ENCODE measurements around the gene PDZRN3. TPM values are rescaled to one million over a fixed set of nuclear protein-coding genes. Genes with fewer than 3 reads are reported as not detected.
A peak's percentile ranks its signal among the peaks of the same experiment; 100 is the strongest.

PDZRN3 gene
- total RNA-seq, 8 experiments from 2014 or later: 13.0 to 99.9 (median 18.9) TPM

DNA sequence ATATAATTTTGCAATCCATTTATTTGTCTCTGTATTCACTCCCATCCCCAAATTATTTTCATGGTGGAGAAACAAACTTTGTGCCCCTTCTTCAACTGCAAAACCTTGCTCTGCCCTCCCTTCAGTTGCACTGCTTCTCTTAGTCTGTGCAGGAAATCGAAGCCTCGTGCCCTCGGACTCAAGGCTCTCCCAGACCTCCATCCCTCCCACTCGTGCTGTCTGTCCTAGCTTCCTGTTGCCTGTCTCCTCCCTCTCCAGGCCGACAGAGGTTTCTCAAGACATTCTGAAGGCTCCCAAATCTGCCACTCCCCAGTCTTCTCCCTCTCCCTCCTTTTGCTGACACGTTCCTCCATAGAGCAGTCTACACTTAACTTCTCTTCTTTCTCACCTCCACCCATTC, 177.6 kb downstream of the PDZRN3 start:
- in situ Hi-C loops (cut with MboI; ENCODE audit: low pct_unique_long_range_greater_than_20kb in 2 of 9, low sequenced_read_pairs in 9 of 9, unreplicated experiment in 9 of 9): loop anchor here in 1 of 9 experiments (25.0 kb wide), 1 partner anchor 335 kb away; no protein-coding TSS in a partner anchor
- Histone ChIP-seq H3K4me3 (no peak overlapping the region), H3K27ac (no peak overlapping the region), H3K4me1 (replicated peaks in 1 of 2) (peaks cover 21 to 25% of the 10 kb centered on the region in 2 donors)
- no peak for ATAC-seq (replicated peaks in 6 of 8)
- 30 to 97% (median 61%) methylated on average over 1 to 6 of the region's 6 CpGs; no CpG with 5 or more reads in 3 of the 10 experiments for WGBS, 10 experiments

DNA sequence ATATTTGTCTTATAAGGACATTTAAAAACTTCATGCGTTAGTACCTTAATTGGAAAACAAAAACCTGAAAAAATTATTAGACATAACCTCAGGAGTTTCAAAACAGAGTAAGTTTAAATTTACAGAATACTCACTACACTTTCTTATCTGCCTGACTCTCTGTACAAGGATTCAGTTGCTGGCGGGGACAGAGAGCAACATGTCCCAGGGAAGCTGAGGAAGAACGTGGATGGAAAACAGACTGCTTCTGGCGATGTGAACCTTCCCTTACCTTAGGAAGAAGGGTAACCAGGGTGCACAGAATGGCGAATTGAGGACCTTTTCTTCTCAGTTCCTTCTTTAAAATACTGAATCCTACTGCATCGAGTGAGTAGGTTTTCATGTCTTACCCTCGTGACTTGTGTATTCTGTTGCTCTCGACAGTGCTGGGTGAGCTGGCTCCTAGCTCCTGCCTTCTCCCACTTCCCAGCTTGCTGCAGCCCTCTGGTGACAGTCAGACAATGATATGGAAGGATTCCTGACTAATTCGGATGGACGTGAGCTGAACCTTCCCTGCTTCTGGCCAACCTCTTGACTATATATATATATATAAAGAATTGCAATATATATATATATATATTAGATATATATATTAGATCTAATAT, 178.2 kb downstream of the PDZRN3 start:
- WGBS, 10 experiments: 60 to 100% (median 86%) methylated on average over 1 to 7 of the region's 10 CpGs; no CpG with 5 or more reads in 1 of the 10 experiments
- Histone ChIP-seq H3K4me3 (no peak overlapping the region), H3K27ac (no peak overlapping the region), H3K4me1 (replicated peaks in 1 of 2) (peaks cover 20 to 21% of the 10 kb centered on the region in 2 donors)
- in situ Hi-C loops (cut with MboI; ENCODE audit: low pct_unique_long_range_greater_than_20kb in 2 of 9, low sequenced_read_pairs in 9 of 9, unreplicated experiment in 9 of 9): loop anchor here in 1 of 9 experiments (25.0 kb wide), 1 partner anchor 334 kb away; no protein-coding TSS in a partner anchor
- ATAC-seq (replicated peaks in 6 of 8): peak in 1 of 8 experiments; percentile 15

DNA sequence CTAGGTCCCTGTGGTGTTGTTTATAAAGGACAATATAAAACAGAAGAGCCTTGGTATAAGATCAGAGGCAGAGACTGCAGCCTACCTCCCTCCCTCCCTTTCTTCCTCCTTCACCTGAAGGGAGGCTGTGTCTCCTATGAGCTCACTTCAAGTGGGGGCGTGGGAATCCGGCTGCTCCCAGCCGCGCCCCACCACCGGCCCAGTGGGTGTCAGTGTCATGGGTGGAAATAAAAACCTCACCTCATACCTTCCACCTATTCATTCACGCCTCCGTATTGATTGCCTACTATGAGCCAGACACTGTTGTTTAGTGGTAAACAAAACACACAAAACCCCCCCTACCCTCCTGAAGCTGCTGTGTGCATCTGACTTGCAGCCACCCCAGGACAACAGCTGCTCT, 181.9 kb downstream of the PDZRN3 start:
- no peak overlapping the region for H3K27ac ChIP-seq
- peaks cover 0 to 4% of the 10 kb centered on the region in 2 donors for H3K4me1 ChIP-seq (replicated peaks in 1 of 2)
- no peak for ATAC-seq (replicated peaks in 6 of 8)
- in situ Hi-C loops (cut with MboI; ENCODE audit: low pct_unique_long_range_greater_than_20kb in 2 of 9, low sequenced_read_pairs in 9 of 9, unreplicated experiment in 9 of 9): loop anchor here in 1 of 9 experiments (25.0 kb wide), 1 partner anchor 331 kb away; no protein-coding TSS in a partner anchor
- no peak overlapping the region for H3K4me3 ChIP-seq
- WGBS, 10 experiments: 89 to 100% (median 100%) methylated on average over 1 to 7 of the region's 7 CpGs; no CpG with 5 or more reads in 4 of the 10 experiments

DNA sequence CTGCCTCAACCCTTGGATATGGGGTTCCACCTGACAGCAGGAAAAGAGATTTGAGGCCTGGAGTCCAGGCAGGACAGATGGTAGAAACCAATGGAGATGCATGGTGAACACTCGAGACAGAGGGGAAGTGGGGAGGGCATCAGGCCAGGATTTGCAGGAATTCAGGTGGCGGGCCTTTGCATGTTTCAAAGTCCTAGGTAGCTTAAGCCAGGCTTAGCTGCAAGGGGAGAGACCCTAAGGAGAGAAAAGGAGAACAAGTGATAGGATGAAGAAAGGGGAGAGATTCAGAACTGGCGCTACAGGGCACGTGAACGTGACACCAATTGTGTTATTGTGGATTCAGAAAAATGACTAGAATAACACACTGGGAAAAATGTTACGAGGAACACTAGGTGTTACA, 182.6 kb downstream of the PDZRN3 start:
- no peak overlapping the region for H3K27ac ChIP-seq
- WGBS, 10 experiments: 92 to 100% (median 94%) methylated on average over 1 to 6 of the region's 6 CpGs; no CpG with 5 or more reads in 2 of the 10 experiments
- ATAC-seq (replicated peaks in 6 of 8): no peak
- H3K4me3 ChIP-seq: no peak overlapping the region
- H3K4me1 ChIP-seq (replicated peaks in 1 of 2): peaks cover 0 to 4% of the 10 kb centered on the region in 2 donors
- in situ Hi-C loops (cut with MboI; ENCODE audit: low pct_unique_long_range_greater_than_20kb in 2 of 9, low sequenced_read_pairs in 9 of 9, unreplicated experiment in 9 of 9): loop anchor here in 1 of 9 experiments (25.0 kb wide), 1 partner anchor 330 kb away; no protein-coding TSS in a partner anchor

DNA sequence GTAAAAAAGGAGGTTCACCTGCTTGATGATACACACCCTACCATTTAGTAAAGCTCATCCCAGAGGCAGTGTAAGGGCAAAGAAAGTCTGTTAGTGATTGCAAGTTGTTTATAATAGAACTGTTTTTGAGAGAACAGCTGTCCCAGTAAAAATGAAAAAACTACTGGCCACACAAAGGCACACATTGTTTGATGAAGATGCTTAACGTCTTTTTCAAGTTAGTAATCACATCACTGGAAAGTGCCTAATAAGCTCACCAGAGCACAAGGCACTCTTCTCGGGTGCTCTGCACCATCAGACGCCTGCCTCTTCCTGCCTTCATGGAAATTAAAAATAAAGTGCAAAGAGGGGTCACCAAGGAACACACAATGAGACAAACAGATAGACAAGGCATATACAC, 186.9 kb downstream of the PDZRN3 start:
- WGBS, 10 experiments: 20 to 80% (median 66%) methylated on average over 1 to 2 of the region's 3 CpGs; no CpG with 5 or more reads in 3 of the 10 experiments
- Histone ChIP-seq H3K4me1 (replicated peaks in 1 of 2) (peaks cover 11% of the 10 kb centered on the region in 2 donors), H3K4me3 (no peak overlapping the region), H3K27ac (no peak overlapping the region)
- in situ Hi-C loops (cut with MboI; ENCODE audit: low pct_unique_long_range_greater_than_20kb in 2 of 9, low sequenced_read_pairs in 9 of 9, unreplicated experiment in 9 of 9): loop anchor here in 1 of 9 experiments (25.0 kb wide), 1 partner anchor 326 kb away; no protein-coding TSS in a partner anchor
- ATAC-seq (replicated peaks in 6 of 8): no peak

DNA sequence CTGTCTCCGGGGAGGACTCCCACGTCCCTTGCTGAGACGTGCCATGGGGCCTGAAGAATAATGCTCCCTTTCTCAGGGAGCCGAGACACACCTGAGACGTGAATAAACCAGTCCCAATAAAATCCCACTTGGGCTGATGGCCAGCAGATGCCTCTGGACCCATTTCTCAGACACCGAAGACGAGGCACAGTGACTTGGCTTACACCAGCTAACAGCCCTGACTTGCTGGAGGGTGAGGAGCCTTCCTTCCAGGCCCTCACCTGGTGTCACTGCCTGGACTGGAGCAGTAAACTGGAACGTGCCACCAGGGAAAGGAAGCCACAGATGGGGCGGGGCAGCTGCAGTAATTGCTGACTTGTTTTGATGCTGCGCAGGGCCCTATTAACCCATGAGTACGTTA, 189.7 kb downstream of the PDZRN3 start:
- in situ Hi-C loops (cut with MboI; ENCODE audit: low pct_unique_long_range_greater_than_20kb in 2 of 9, low sequenced_read_pairs in 9 of 9, unreplicated experiment in 9 of 9): loop anchor here in 1 of 9 experiments (25.0 kb wide), 1 partner anchor 323 kb away; no protein-coding TSS in a partner anchor

DNA sequence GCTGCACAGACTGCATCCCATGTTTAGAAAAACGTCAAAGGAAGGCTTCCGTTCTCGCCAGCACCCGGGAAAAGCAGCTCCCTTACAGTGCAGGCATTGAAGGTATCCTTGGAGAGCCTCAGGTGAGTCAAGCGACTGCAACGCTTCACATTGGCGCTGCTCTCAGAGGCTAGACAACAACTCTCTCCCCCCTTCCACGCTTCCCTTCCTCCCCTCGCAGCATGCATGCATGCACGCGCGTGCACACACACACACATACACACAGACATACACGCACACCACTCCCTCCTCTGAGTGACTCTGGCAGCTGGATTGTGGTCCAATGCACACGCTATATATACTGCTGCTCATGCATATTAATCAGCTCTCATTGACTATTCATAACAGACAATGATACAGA, 191.1 kb downstream of the PDZRN3 start:
- ATAC-seq (replicated peaks in 6 of 8): peak; percentile 30 to 99 (median 96)
- Histone ChIP-seq H3K4me3 (peak overlapping the region; percentile 6 to 28 (median 16)), H3K4me1 (replicated peaks in 1 of 2) (peaks cover 26 to 30% of the 10 kb centered on the region in 2 donors), H3K27ac (no peak overlapping the region)
- in situ Hi-C loops (cut with MboI; ENCODE audit: low pct_unique_long_range_greater_than_20kb in 2 of 9, low sequenced_read_pairs in 9 of 9, unreplicated experiment in 9 of 9): loop anchor here in 1 of 9 experiments (25.0 kb wide), 1 partner anchor 321 kb away; no protein-coding TSS in a partner anchor
- 30 to 70% (median 35%) methylated on average over 1 to 10 of the region's 14 CpGs; no CpG with 5 or more reads in 5 of the 10 experiments for WGBS, 10 experiments

More for the DNA sequence above, 189.7 kb downstream of the PDZRN3 start:
- WGBS, 10 experiments: 70 to 100% (median 89%) methylated on average over 1 to 6 of the region's 11 CpGs; no CpG with 5 or more reads in 3 of the 10 experiments
- peaks cover 26 to 30% of the 10 kb centered on the region in 2 donors for H3K4me1 ChIP-seq (replicated peaks in 1 of 2)
- H3K27ac ChIP-seq: no peak overlapping the region
- no peak for ATAC-seq (replicated peaks in 6 of 8)
- H3K4me3 ChIP-seq: no peak overlapping the region

DNA sequence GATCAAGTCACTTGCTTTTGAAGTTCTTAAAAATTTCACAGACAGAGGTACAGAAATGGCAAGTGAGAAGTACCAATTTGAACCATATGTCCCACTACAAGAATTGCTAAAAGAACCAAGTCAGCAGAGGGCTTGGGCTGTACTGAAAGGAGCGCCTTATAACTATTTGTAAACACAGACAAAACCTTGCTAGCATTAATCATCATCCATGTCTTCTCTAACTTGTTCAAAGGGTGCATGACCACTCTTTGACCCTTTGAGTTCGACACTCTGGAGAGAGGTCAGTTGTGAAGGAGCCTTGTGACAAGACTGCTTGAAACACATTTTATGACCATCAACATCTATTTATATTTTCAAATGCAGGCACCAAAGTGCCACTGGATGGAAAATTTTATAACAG, 191.7 kb downstream of the PDZRN3 start:
- in situ Hi-C loops (cut with MboI; ENCODE audit: low pct_unique_long_range_greater_than_20kb in 2 of 9, low sequenced_read_pairs in 9 of 9, unreplicated experiment in 9 of 9): loop anchor here in 1 of 9 experiments (25.0 kb wide), 1 partner anchor 321 kb away; no protein-coding TSS in a partner anchor
- no peak overlapping the region for H3K27ac ChIP-seq
- 0 to 93% (median 25%) methylated on average over 1 to 2 of the region's 2 CpGs; no CpG with 5 or more reads in 2 of the 10 experiments for WGBS, 10 experiments
- H3K4me3 ChIP-seq: peak overlapping the region in 3 of 5 donors; percentile 16 to 28 (median 21)
- ATAC-seq (replicated peaks in 6 of 8): peak in 1 of 8 experiments; percentile 20
- H3K4me1 ChIP-seq (replicated peaks in 1 of 2): peaks cover 26 to 30% of the 10 kb centered on the region in 2 donors

DNA sequence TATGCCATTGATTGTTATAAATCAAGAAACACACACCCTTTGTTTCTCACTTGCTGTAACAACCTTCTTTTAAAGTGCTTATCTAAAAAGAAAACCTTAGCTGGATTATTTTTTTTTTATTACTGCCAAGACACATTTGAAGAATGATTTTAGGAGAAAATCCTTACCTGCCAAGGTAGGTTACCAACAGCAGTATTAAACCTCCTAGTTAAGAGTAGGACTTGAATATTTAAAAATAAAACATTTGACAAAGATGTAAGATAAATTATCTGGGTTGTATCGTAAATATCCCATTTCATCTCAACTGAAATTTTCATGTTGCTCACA, 192.1 kb downstream of the PDZRN3 start:
- in situ Hi-C loops (cut with MboI; ENCODE audit: low pct_unique_long_range_greater_than_20kb in 2 of 9, low sequenced_read_pairs in 9 of 9, unreplicated experiment in 9 of 9): loop anchor here in 1 of 9 experiments (25.0 kb wide), 1 partner anchor 320 kb away; no protein-coding TSS in a partner anchor
- H3K4me3 ChIP-seq: peak overlapping the region in 2 of 5 donors; percentile 16 to 21
- peaks cover 26 to 30% of the 10 kb centered on the region in 2 donors for H3K4me1 ChIP-seq (replicated peaks in 1 of 2)
- 0 to 75% (median 31%) methylated on average over 1 of the region's 1 CpG; no CpG with 5 or more reads in 2 of the 10 experiments for WGBS, 10 experiments
- no peak overlapping the region for H3K27ac ChIP-seq
- no peak for ATAC-seq (replicated peaks in 6 of 8)

DNA sequence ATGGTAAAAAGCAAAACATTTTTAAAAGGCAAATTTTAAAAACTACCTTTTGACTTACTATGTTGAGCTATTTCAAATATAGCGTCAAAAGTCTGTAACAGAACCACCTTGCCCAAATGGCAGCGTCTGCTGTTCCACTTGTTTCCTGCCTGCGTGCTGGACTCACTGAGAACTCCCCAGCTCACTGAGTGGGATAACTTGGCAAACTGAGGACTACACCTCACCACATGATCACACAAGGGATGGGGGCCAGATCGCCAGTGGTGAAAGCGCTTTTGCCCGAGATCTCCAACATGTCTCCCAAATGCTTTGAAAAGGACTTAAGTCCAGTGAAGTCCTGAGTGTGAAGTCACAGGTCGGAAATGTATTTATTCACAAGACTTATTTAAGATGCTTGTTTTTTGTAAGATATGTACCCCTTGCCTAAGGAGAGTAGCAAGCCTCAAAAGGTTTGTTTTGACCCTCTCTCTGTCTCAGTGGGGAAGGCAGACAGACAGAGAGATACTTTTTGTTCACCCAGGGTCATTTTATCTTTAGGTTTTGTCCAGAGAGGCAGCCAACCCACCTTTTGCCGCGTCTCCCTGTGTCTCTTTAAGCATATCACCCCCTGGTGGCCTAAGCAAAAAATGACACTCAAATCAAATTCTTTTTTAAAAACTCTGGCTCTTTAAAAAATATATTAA, 192.6 kb downstream of the PDZRN3 start:
- 0 to 59% (median 35%) methylated on average over 1 to 9 of the region's 9 CpGs for WGBS, 10 experiments
- in situ Hi-C loops (cut with MboI; ENCODE audit: low pct_unique_long_range_greater_than_20kb in 2 of 9, low sequenced_read_pairs in 9 of 9, unreplicated experiment in 9 of 9): loop anchor here in 1 of 9 experiments (25.0 kb wide), 1 partner anchor 320 kb away; no protein-coding TSS in a partner anchor
- no peak overlapping the region for H3K27ac ChIP-seq
- H3K4me3 ChIP-seq: peak overlapping the region in 2 of 5 donors; percentile 16 to 21
- peaks cover 31 to 35% of the 10 kb centered on the region in 2 donors for H3K4me1 ChIP-seq (replicated peaks in 1 of 2)
- ATAC-seq (replicated peaks in 6 of 8): peak in 1 of 8 experiments; percentile 5

DNA sequence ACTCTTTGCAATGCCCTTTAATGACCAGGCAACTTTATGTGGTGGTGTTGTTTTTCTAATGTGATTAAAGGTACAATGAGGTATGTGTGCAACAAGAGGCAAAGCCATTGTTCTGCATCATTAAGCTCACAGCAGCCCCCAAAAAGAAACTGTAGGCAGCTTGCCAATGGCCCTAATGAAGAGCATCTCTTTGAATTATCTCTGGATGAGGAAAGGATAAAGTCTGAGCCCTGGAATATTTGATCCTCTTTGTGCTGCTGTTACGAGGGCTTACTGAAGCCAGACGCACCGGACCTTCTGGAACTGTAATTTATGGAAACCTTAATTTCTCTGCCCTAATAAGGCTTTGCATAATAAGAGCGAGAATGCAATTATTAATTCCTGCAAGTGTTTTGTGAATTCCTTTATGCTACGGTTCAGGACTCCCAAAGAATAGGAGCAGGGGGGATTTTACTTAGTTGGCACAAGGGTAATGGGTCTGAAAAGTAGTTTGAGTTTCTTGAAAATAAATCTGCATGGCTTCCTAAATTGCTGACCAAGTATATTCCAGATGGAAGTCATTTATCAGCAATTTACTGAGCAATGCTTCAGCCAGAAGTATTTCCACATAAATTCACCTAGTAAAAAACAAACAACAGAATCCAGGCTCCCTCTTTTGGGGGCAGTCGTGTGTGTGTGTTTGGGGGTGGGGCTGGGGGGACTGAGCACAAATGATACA, 193.4 kb downstream of the PDZRN3 start:
- no peak overlapping the region for H3K27ac ChIP-seq
- in situ Hi-C loops (cut with MboI; ENCODE audit: low pct_unique_long_range_greater_than_20kb in 2 of 9, low sequenced_read_pairs in 9 of 9, unreplicated experiment in 9 of 9): loop anchor here in 1 of 9 experiments (25.0 kb wide), 1 partner anchor 319 kb away; no protein-coding TSS in a partner anchor
- 29 to 86% (median 53%) methylated on average over 1 to 5 of the region's 6 CpGs for WGBS, 10 experiments
- ATAC-seq (replicated peaks in 6 of 8): no peak
- H3K4me1 ChIP-seq (replicated peaks in 1 of 2): peaks cover 37 to 42% of the 10 kb centered on the region in 2 donors
- H3K4me3 ChIP-seq: peak overlapping the region in 1 of 5 donors; percentile 3
